H9 (cell line): ENCODE data around the gene NAP1L1. TPM values are rescaled to one million over a fixed set of nuclear protein-coding genes. Genes with fewer than 3 reads are reported as not detected.

Experiments
- DNase-seq: peaks from one replicate; pipeline ENCODE4 v3.0.0-alpha.2; 2017
- H2AFZ ChIP-seq: one replicate; pipeline ENCODE4 v1.6.1; 2013; ENCODE audit warnings: mild to moderate bottlenecking, low read length, control low read depth, moderate library complexity
- H2AK5ac ChIP-seq: 2 replicates; pipeline ENCODE4 v1.6.1; 2013; ENCODE audit warnings: low read length, control low read depth, mixed read lengths; ENCODE audit not compliant: insufficient read length
- H2BK120ac ChIP-seq: one replicate; pipeline ENCODE4 v1.6.1; 2013; ENCODE audit warnings: low read depth, mild to moderate bottlenecking, low read length, control low read depth, inconsistent platforms; ENCODE audit not compliant: poor library complexity, severe bottlenecking
- H2BK12ac ChIP-seq: 2 replicates; pipeline ENCODE4 v1.6.1; 2013; ENCODE audit warnings: low read length, control low read depth, mixed read lengths, low read depth; ENCODE audit not compliant: insufficient read length
- H2BK15ac ChIP-seq: 2 replicates; pipeline ENCODE4 v1.6.1; 2013; ENCODE audit warnings: low read depth, low read length, control low read depth
- H2BK20ac ChIP-seq: one replicate; pipeline ENCODE4 v1.6.1; 2013; ENCODE audit warnings: low read depth, mild to moderate bottlenecking, low read length, control low read depth, inconsistent platforms; ENCODE audit not compliant: poor library complexity, severe bottlenecking
- H2BK5ac ChIP-seq: 2 replicates; pipeline ENCODE4 v1.6.1; 2013; ENCODE audit warnings: low read length, control low read depth, mixed read lengths; ENCODE audit not compliant: insufficient read length
- H3K14ac ChIP-seq: 2 replicates; pipeline ENCODE4 v1.6.1; 2013; ENCODE audit warnings: low read length, control low read depth; ENCODE audit not compliant: insufficient read depth
- H3K18ac ChIP-seq: 2 replicates; pipeline ENCODE4 v1.6.1; 2013; ENCODE audit warnings: low read depth, mild to moderate bottlenecking, mixed read lengths, low read length, control low read depth; ENCODE audit not compliant: insufficient read length
- H3K23ac ChIP-seq: 2 replicates; pipeline ENCODE4 v1.6.1; 2013; ENCODE audit warnings: low read length, control low read depth, mixed read lengths, low read depth; ENCODE audit not compliant: insufficient read length
- H3K23me2 ChIP-seq: 2 replicates; pipeline ENCODE4 v1.6.1; 2013; ENCODE audit warnings: low read depth, mild to moderate bottlenecking, mixed read lengths, low read length, control low read depth; ENCODE audit not compliant: insufficient read length, poor library complexity, severe bottlenecking
- H3K27ac ChIP-seq: 2 replicates; pipeline ENCODE4 v1.5.1; 2013; ENCODE audit warnings: low read length, control low read depth, mixed read lengths, low read depth; ENCODE audit not compliant: insufficient read length
- H3K27me3 ChIP-seq: 2 replicates; pipeline ENCODE4 v1.6.1; 2013; ENCODE audit warnings: low read length, control low read depth, inconsistent platforms; ENCODE audit not compliant: insufficient read depth
- H3K4ac ChIP-seq: 2 replicates; pipeline ENCODE4 v1.6.1; 2013; ENCODE audit warnings: low read depth, mild to moderate bottlenecking, control low read depth, inconsistent platforms, low read length, moderate library complexity
- H3K4me1 ChIP-seq: 2 replicates; pipeline ENCODE4 v1.6.1; 2013; ENCODE audit warnings: low read length, control low read depth, inconsistent platforms; ENCODE audit not compliant: insufficient read depth
- H3K4me2 ChIP-seq: 2 replicates; pipeline ENCODE4 v1.6.1; 2013; ENCODE audit warnings: low read length, control low read depth, mixed read lengths; ENCODE audit not compliant: insufficient read length, insufficient read depth
- H3K56ac ChIP-seq: 2 replicates; pipeline ENCODE4 v1.6.1; 2013; ENCODE audit warnings: low read depth, mild to moderate bottlenecking, mixed read lengths, low read length, control low read depth; ENCODE audit not compliant: insufficient read length
- H3K79me1 ChIP-seq: 2 replicates; pipeline ENCODE4 v1.6.1; 2013; ENCODE audit warnings: low read depth, mild to moderate bottlenecking, moderate library complexity, low read length, control low read depth, inconsistent platforms; ENCODE audit not compliant: insufficient read depth, poor library complexity, severe bottlenecking
- H3K79me2 ChIP-seq: 2 replicates; pipeline ENCODE4 v1.6.1; 2013; ENCODE audit warnings: low read length, control low read depth, inconsistent platforms; ENCODE audit not compliant: insufficient read depth
- H3K9ac ChIP-seq: 2 replicates; pipeline ENCODE4 v1.6.1; 2013; ENCODE audit warnings: low read length, control low read depth, mixed read lengths; ENCODE audit not compliant: insufficient read length; ENCODE audit errors: extremely low read depth
- H3K9me3 ChIP-seq: one replicate; pipeline ENCODE4 v1.6.1; 2013; ENCODE audit warnings: low read depth, low read length, inconsistent platforms; ENCODE audit not compliant: control insufficient read depth
- H3T11ph ChIP-seq: one replicate; pipeline ENCODE4 v1.6.1; 2013; ENCODE audit warnings: mild to moderate bottlenecking, low read length, control low read depth, inconsistent platforms
- H4K20me1 ChIP-seq: one replicate; pipeline ENCODE4 v1.6.1; 2013; ENCODE audit not compliant: control insufficient read depth, insufficient read length, insufficient read depth
- H4K5ac ChIP-seq: 2 replicates; pipeline ENCODE4 v1.6.1; 2013; ENCODE audit warnings: low read depth, mild to moderate bottlenecking, mixed read lengths, low read length, control low read depth; ENCODE audit not compliant: insufficient read length
- H4K8ac ChIP-seq: replicated peaks from 2 replicates; pipeline ENCODE4 v1.6.1; 2013; ENCODE audit warnings: low read length, control low read depth, mixed read lengths, low read depth; ENCODE audit not compliant: insufficient read length
- H4K91ac ChIP-seq: 2 replicates; pipeline ENCODE4 v1.6.1; 2013; ENCODE audit warnings: low read depth, mild to moderate bottlenecking, moderate library complexity, mixed read lengths, low read length, control low read depth; ENCODE audit not compliant: insufficient read length
- H3K27ac Mint-ChIP-seq, 3 experiments: 2 replicates in 2 of 3; 3 replicates in 1 of 3; pipeline ENCODE4 v1.8.0; 2020 to 2021; ENCODE audit warnings: mixed read lengths in 3 of 3, mild to moderate bottlenecking in 1 of 3, moderate library complexity in 1 of 3
- H3K27me3 Mint-ChIP-seq: 2 replicates; pipeline ENCODE4 v1.8.0; 2021; ENCODE audit warnings: low read depth, mild to moderate bottlenecking, moderate library complexity, mixed read lengths
- H3K36me3 Mint-ChIP-seq, 3 experiments: 2 replicates in 2 of 3; 3 replicates in 1 of 3; pipeline ENCODE4 v1.8.0; 2020 to 2021; ENCODE audit warnings: low read depth in 3 of 3, mixed read lengths in 3 of 3; ENCODE audit not compliant: insufficient read depth in 1 of 3
- H3K4me1 Mint-ChIP-seq, 2 experiments: 2 replicates each; pipeline ENCODE4 v1.8.0; 2020; ENCODE audit warnings: mixed read lengths in 2 of 2
- H3K4me3 Mint-ChIP-seq, 2 experiments: 2 replicates in 1 of 2; 3 replicates in 1 of 2; pipeline ENCODE4 v1.8.0; 2020 to 2021; ENCODE audit warnings: mild to moderate bottlenecking in 2 of 2, mixed read lengths in 2 of 2, moderate library complexity in 1 of 2
- H3K9me3 Mint-ChIP-seq, 2 experiments: 2 replicates in 1 of 2; 3 replicates in 1 of 2; pipeline ENCODE4 v1.8.0; 2020; ENCODE audit warnings: mild to moderate bottlenecking in 2 of 2, mixed read lengths in 2 of 2, moderate library complexity in 1 of 2
- CTCF ChIP-seq: fragments of 200-600 bp; sonication (generic); conservative IDR thresholded peaks from 3 replicates; pipeline ENCODE4 v1.8.0; 2021; ENCODE audit warnings: antibody characterized with exemption, mild to moderate bottlenecking
- WGBS: extraction: QIAGEN DNeasy Blood & Tissue Kit; methylation state at CpG from one replicate; pipeline ENCODE4 v1.1.7; 2013; ENCODE audit warnings: missing lambda C conversion rate, low lambda C conversion rate, mixed read lengths; ENCODE audit not compliant: insufficient read length; ENCODE audit errors: extremely low coverage; 5-methylcytosine and 5-hydroxymethylcytosine counted together
- total RNA-seq: library from RNA; stranded (reverse); gene quantifications from 2 replicates; pipeline ENCODE4 v1.2.1, GENCODE V29; 2021

The NAP1L1 gene
- total RNA-seq, 1 experiment from 2014 or later: 1,012 TPM

GRCh38 chr12:76127588-76127987 is 43.1 kb upstream of the NAP1L1 start:
- H3K4me1 Mint-ChIP-seq: no peaks in the 10 kb centered on the region

More at GRCh38 chr12:76127588-76127987, 43.1 kb upstream of the NAP1L1 start:
- H3K27ac ChIP-seq: no peak overlapping the region
- no peak overlapping the region for H4K5ac ChIP-seq
- no peak overlapping the region for H2BK15ac ChIP-seq
- H2BK12ac ChIP-seq: no peak overlapping the region
- no peak overlapping the region for H3K18ac ChIP-seq
- no peaks in the 10 kb centered on the region for H3K9me3 ChIP-seq
- H3K9ac ChIP-seq: no peak overlapping the region
- H3K4me2 ChIP-seq: no peak overlapping the region
- no peaks in the 10 kb centered on the region for H3K27me3 Mint-ChIP-seq
- no peak overlapping the region for H4K8ac ChIP-seq
- H2BK5ac ChIP-seq: no peak overlapping the region
- H4K91ac ChIP-seq: no peak overlapping the region
- H3K79me1 ChIP-seq: no peaks in the 10 kb centered on the region
- no peak overlapping the region for H3K23ac ChIP-seq
- no peak overlapping the region for H2AK5ac ChIP-seq
- H3K36me3 Mint-ChIP-seq: no peaks in the 10 kb centered on the region
- no peak overlapping the region for H2AFZ ChIP-seq
- no peak overlapping the region for H2BK20ac ChIP-seq
- H3K23me2 ChIP-seq: no peaks in the 10 kb centered on the region
- no peaks in the 10 kb centered on the region for H3K79me2 ChIP-seq
- H3K27ac Mint-ChIP-seq: no peak overlapping the region
- H3T11ph ChIP-seq: no peak overlapping the region
- WGBS: no CpG with 5 or more reads among the region's 5 CpGs
- no peak overlapping the region for H2BK120ac ChIP-seq
- no peaks in the 10 kb centered on the region for H3K4me1 ChIP-seq
- no peak for DNase-seq
- no peak overlapping the region for H3K4ac ChIP-seq
- H4K20me1 ChIP-seq: no peaks in the 10 kb centered on the region
- no peak overlapping the region for H3K4me3 Mint-ChIP-seq
- H3K27me3 ChIP-seq: no peaks in the 10 kb centered on the region
- peaks cover 0 to 4% of the 10 kb centered on the region in 2 experiments; a peak in 1 of 5 replicates for H3K9me3 Mint-ChIP-seq
- H3K56ac ChIP-seq: no peak overlapping the region
- no peak for TF ChIP-seq CTCF
- H3K14ac ChIP-seq: no peak overlapping the region
